Retina (tissue), 1 donor: ENCODE data around the gene NDUFA8.
"Not testable (repeated sequence)": the region's sequence is repeated elsewhere in the genome, so short reads cannot be mapped to it uniquely, and the experiment has no call there.

Experiments
- DNase-seq: peaks from one replicate; pipeline ENCODE4 v3.0.0-alpha.2; 2016

NDUFA8 gene

DNA sequence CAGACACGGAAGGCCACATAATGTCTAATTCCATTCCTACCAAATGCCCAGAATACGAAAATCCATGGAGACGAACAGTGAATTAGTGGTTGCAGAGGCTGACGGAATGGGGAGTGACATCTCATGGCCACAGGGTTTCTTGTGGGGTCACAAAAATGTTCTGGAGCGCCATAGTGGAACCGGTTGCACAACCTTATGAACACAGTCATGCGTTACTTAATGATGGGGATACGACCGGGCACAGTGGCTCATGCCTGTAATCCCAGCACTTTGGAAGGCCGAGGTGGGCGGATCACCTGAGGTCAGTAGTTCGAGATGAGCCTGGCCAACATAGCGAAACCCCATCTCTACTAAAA is 40.4 kb downstream of the NDUFA8 start:
- DNase-seq, result no peak

DNA sequence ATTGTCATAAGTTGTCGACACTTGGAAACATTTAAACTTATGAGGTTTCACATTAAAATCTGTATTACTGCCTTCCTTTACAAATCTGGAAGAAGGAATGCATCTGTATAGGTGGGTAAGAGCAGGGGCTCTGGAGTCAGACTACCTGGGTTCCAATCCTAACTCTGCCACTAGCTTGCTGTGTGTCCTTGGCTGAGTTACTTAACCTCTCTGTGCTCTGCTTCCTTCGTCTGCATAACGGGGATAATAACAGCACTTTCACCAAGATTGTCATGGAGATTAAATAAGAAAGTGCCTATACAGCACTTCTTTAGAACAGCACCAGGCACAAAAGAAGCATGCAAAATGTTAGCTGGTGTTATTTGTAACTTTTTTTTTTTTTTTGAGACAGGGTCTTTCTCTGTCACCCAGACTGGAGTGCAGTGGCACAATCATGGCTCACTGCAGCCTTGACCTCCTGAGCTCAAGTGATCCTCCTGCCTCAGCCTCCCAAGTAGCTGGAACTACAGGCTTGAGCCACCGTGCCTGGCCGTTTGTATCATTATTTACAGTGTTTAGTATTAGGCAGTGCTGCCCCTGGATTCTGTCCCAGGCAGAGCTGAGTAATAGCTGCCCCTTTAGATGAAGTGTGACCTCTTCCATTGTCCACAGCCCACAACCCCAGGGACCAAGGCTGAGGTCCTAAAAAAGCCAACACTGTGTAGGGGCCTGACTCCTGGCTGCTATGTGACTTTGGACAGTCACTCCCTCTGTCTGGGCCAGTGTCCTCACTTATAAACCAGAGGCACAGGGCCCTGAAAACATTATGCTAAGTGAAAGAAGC is 41.0 kb downstream of the NDUFA8 start:
- no peak for DNase-seq

DNA sequence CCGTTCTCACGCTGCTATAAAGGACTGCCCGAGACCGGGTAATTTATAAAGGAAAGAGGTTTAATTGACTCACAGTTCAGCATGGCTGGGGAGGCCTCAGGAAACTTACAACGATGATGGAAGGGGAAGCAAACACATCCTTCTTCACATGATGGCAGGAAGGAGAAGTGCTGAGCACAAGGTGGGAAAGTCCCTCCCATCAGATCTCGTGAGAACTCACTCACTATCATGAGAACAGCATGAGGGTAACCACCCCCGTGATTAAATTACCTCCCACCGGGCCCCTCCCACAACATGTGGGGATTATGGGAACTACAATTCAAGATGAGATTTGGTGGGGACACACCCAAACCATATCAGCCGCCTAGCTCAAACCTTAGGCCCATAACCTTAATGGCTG is 42.3 kb downstream of the NDUFA8 start:
- not testable (repeated sequence) for DNase-seq

DNA sequence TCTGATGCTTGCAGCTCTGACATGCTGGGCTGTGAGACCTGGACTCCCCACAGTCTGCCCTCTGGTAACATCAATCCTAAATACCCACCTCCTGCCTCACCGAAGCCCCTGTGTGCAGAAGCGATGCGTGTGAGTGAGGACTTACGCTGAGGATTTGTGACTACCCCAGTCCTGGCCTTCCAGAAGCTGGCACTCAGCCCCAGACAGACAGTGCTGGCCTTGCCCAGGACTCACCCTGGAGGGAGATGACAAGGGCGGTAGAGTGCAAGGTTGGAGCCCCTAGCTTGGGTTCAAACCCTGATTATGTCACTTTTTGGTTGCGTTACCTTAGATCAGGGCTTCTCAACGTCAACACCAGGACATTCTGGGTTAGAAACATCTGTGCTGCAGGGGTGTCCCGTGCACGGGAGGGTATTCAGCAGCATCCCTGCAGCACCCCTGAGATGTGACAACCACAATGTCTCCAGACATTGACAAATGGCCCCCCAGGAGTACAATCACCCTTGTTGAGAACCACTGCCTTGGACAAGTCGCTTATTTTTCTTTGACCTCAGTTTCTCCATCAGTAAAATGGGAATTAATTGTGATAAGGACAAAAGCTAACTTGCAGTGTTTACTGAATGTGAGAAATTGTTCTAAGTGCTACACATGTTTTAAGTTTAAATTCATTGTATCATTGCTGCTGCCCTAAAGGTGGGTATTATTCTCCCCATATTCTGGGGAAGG is 43.0 kb downstream of the NDUFA8 start:
- DNase-seq, result no peak

DNA sequence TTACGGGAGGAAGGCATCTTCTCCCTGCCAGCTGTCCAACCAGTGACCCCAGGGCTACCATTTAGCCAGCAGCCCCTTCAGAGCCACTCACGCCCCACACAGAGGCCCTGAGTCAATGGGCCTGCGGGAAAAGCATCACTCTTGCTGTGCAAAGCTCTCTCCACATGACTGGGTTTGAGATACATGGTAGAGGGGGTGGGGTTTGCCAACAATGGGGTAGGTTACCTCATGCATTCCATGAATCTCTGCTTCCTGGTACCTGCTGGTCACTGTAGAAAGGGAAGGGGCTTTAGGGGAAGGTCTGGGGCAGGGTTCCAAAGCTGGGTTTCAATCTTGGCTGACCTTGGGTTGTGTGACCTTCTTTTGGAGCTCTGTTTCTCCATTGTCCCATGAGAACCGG is 43.5 kb downstream of the NDUFA8 start:
- no peak for DNase-seq

DNA sequence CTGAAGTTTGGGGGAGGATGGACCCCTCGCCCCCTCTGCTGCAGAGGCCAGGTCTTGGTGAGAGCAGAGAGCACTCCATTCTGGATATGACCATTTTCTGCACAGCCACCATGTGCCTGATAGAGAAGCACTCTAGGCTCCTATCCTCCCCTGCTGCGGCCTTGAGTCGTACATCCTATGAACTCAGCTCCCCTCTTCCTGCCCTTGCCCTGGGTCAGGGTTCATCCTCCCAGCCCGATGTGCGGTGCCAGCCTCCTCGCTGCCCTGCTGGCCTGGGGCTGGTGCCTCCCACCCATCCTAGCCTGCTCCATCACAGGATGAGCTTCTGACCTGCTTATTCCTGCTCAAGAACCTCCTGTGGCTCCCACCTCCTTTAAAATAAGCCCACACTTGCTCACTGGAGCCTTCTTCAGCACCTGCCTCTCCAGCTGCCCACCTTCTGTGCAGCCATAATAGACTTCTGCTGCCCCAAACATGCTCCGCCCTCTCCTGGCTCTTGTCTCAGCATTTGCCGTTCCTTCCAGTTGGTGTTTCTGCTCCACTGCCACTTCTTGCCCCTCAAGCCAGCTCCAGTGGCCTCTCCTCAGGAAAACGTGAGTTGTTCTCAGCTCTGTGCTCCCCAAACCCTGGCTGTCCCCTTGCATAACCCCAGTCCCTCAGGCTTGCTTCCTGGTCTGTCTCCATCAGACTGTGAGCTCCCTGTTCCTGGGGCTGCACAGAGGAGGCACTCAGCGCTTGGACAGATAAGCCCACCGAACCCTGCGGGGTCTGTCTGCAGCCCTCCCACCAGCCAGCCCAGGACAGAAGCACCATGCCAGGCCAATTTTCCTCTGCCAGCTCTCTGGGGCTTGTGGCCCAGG is 44.2 kb downstream of the NDUFA8 start:
- no peak for DNase-seq

DNA sequence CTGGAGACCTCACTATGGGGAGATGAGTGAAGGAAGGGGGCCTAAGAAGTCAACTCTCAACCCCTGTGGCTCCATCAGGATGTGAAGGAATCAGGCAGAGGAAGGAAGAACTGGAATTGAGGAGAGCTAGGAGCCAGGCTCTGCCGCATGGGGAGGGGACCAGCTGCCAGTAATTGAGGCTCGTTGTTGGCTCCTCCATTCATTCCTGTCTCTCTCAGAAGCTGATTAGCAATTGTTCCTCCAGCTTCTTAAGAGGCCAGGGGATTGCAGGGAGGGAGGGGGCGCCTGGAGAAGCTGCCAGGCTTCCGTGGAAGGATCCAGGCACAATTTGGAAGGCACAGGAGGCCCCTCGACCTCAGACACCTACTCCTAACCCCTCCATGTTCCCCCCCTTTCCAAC is 46.0 kb downstream of the NDUFA8 start:
- DNase-seq, result no peak

DNA sequence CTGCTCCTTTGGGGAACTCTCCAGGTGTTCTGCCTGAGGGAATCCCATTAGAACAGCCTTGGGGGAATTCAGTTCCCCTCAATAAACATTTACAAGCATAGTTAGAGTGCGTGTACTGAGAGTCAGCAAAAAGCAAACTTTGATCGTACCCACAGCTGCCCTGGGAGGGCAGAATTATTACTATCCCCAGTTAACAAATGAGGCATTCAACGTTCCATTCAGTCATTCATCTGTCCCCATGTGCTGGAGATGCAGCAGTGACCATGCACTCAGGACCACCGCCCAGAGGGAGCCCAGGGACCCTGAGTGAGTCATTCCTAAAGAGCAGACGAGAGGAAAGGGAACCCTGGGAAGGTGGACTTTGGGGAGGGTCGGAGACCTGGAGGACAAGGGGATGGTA is 47.3 kb downstream of the NDUFA8 start:
- no peak for DNase-seq

DNA sequence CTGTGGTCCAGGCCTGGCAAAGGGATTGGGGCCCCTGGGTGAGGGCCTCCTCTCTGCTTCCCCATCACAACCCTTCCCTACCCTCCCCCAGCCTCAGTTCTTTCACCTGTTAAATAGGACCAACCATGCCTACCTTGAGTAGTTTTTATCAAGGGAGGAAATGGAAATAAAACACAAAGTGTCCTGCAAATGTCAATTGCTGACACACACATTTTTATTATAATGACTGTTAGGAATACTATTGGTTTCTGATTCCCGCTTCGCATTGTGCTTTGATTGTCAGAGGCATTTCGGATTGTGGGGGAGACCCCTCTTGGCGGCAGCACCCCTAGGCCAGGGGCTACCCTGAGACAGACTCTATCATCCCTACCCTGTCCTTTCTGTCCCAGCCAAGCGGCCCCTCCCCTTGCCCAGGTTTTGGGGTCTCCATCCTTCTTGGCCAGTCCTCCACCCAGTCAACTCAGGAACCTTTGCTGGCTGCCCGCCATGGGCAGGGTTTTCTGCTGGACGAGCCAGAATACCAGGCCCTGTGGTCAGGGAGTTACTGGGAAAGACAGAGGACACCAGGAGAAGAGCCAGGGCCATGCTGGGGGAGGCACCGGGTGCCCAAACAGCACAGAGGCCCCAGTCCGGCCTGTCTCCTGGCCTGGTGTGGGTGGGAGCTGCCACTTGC is 48.0 kb downstream of the NDUFA8 start:
- no peak for DNase-seq

DNA sequence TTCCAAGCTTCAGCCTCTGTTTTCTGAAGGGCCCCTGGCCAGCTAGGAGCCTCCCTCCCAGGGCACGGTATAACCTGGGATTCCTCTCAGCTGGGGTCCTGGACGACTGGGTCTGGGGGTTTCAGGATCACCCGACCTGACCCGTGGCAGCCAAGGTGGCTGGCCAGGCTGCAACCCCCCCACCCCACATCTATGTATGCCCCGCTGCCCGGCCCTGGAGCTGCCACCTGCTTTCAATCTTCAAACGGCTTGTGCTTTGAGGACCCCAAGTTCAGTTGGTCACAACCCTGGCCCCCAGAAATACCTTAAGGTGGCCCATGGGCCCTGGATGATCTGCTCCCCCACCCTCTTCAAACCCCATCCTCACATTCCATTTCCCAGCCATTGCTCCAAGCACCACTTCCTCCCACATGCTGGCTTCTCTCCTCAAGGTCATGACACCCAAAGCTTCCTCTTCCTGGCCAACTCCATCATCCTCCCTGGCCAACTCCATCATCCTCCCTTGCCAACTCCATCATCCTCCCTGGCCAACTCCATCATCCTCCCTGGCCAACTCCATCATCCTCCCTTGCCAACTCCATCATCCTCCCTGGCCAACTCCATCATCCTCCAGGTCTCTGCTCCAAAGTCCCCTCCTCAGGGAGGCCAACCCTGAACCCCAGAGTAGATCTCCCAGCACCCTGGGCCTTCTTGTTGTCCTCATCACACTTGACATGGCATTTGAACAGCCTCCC is 49.3 kb downstream of the NDUFA8 start:
- DNase-seq, result no peak

DNA sequence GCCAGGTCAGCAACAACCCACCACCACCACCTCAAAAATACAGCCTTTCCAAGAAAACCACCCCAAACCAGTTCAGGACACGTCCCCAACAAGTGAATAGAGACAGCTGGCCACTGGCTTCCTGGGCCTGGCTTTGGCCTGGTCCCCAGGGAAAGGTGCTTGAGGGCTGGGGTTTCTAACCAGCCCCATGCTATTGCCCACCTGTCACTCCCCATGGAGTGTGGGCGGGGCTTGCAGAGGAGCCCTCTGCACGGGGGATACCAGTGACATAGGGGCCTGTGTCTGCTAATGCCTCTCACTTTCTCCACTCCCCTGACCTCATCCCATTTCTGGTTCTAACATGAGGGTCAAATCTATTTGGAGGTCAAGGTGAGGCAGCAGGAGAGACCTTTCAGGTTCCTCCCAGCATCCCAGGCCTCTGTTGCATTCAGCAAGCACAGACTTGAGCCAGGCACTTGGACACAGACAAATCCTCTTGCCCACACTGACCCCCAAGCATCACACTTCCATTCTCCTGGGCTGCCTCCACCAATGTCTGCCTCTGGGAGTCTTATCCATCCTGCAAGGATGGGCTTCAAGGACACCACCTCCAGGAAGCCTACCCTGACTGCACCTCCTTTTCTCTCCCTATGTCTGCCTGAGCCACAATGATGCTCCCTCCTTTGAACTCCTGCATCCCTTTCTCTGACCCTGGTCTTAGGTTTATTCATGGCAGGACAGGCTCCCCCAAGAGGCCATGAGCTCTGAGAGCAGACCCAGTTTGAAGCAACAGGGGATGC is 50.4 kb downstream of the NDUFA8 start:
- DNase-seq, result no peak

DNA sequence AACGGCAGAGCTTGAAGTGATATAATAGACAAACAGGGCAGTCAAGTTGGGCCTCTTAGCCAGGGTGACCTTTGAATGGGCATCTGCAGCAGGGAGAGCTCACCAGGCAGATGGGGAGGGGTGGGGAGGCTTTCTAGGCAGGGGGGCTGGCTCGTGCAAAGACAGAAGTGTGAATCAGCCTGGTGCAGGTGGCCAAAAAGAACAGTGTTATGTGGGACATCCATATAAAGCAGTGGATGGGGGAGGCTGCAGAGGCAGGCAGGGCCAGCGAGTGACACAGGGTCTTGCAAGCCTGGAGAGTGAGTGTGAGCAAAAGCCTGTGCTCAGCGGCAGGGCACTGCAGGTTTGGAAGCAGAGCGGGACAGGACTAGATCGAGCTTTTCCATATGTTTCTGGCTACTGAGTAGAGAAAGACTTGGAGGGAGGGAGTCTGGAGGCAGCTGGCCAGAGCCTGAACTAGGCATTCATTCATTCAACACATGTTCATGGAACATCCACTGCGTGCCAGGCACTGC is 52.2 kb downstream of the NDUFA8 start:
- no peak for DNase-seq

DNA sequence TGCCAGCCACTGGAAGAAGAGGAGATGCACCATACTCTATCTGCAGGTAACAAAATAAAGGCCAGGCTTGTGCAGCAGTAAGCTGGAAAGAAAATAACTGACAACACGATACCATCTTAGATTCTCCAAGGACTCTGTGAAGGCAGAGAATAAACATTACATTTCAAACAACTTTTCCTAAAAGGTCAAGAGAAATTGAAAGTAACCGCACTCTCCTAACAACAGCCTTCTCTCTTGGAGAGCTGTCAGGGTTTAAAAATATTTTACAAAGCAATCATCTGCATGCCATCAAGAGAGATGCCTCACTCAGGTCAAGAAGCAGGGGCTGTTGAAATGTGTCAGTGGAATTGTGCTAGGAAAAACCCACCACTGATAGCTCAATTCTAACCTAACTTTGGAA is 53.0 kb downstream of the NDUFA8 start:
- DNase-seq, result no peak

DNA sequence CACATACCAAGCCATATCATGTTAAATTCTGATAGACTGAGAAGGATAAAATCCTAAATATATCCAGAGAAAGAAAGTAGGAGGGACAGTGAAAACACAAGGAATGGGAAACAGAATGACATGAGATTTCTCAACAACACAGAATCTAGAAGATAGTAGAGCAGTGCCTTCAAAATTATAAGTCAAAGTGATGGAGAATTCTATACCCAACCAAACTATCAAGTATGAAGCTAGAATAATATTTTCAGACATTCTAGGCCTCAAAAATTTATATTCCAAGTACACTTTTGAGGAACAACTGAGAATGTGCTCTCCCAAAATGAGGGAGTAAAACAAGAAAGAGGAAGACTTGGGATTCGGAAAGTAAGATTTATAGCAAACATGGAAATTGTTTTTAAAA is 55.6 kb downstream of the NDUFA8 start:
- DNase-seq, result no peak

DNA sequence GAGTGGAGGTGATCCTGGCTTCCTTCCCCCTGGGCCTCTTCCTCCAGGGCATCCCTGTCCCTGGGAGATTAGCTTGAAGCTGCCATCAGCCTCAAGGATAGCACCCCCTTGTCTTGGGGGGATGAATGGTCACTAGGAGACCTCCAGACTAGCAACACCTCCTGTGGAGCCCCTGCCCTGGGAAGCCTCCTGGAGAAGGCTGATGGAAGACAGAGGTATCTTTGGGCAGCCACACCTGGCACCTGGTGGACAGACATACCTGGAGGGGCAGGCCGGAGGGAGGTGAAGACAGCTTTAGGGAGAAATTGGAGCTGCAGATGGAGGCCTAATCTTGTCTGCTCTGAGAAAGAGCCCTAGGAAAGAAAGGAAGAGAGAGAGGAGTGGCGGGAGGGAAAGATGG is 57.4 kb downstream of the NDUFA8 start:
- DNase-seq, result no peak

DNA sequence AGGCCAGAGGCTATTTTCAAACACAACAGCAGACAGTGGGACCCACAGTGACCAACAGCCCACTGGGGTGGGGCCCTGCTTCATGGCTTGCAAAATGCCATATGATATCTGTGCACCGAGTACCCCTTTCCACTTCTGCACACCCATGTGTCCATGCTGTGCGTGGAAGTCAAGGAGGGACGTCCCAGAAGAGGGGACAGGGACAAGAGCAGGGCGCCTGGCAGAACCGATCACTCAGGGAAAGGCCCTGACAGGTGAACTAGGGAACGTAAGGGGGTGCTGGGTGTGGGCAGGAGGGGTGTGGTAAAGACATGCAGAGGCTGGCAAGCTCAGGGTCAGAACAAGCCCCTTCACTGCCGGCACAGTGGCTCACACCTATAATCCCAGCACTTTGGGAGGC is 58.8 kb downstream of the NDUFA8 start:
- DNase-seq, result no peak

DNA sequence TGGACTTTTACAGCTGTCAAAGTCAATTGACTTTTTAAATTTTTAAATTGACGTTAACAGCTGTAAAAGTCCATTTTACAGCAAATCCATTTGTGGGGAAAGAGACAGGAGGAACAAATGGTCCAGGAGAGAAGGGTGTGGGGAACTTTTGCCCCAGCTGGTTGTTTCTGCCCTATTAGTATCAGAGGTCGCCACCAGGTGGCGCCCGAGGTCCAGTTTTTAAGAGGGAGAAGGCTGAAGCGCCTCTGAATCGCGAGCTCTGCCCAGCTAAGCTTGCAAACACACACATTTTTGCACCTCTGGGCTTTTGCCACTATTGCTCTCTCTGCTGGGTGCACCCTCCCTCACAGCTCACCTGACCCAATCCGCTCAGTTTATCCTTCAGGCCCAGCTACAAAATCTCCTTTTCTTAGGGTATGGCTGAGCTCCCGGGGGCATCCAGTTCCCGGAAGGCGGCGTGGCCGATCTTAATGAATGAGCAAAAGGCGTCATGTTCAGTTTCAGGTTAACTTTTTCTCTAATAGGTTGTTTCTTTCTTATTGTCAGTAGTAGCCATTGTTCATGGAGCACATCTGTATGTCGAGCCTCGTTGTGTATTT is 60.2 kb downstream of the NDUFA8 start:
- peak; percentile 85 for DNase-seq

DNA sequence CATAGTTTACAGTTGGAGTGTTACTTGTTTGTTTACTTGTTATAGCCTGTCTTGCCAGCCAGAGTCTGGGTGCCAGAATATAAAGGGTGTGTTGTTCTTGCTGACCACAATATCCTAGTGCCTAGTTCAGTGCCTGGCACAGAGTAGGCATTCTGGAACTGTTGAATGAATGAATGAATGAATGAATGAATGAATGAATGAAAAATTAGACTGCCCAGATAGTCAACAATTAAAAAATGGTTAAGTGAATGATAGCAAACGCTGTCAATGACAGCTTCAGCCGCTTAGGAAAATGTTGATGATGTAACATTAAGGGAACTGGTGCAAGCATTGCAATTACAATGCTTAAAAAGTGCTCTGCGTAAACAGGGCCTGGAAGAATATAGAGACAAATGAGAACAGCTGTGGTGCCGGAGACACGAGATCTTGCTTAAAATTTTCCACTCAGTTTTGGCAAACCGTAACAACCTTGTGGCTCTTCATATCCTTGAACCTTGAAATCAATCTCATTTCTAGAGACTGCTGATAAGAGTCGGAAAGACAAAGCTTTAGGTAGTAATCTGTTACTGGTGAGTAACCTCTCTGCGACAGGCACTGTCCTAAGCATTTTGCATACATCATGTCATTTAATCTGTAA is 61.8 kb downstream of the NDUFA8 start:
- no peak for DNase-seq

DNA sequence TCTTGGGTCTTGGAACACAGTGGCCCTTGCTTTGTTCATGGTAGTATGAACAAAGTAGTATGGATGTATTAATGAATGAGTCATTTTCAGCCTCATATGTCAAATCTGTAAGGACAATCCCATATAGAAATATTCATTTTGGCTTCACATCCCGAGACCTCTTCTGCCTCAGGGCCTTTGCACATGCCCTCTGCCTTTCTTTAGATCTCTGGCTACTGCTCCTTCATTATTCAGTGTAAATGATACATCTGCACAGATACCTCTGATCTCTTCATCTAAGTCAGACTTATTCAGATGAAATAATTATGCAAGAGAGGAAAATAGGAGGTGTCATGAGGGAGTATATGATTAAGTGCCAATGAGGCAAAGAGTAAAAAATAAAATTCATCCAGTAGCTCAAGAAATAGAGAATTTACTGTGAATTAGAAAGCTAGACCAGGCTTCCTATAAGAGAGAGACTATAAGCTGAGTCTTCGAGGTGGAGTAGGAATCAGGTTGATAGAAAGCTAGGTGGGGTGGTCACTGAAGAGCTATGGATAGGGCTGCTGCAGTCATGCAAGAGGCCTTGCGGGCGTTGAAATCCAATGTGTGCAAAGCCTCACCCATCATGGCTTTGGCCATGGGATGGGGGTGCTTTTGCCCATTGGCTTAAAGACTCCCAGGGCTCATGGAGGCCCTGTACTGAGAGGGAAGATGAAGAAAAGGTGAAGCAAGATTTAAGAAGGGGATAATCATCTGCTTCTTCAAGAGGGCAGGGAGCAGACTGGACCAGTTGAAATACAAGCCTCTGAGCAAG is 62.8 kb downstream of the NDUFA8 start:
- DNase-seq, result no peak
